Panc1 (cell line): Measurements from ENCODE around the gene LRRC41.

Experiments
- POLR2AphosphoS5 ChIP-seq: IDR thresholded peaks from 2 replicates; pipeline ENCODE4 v1.6.1; 2012; ENCODE audit warnings: mild to moderate bottlenecking, low read depth, low read length, moderate library complexity
- TCF7L2 ChIP-seq: IDR thresholded peaks from 2 replicates; pipeline ENCODE4 v1.6.1; 2011; ENCODE audit warnings: mild to moderate bottlenecking, low read depth, low read length, inconsistent platforms
- TF ChIP-seq, protein P1 (sequence below): fragments of 450-650 bp; IDR thresholded peaks from 2 replicates; pipeline ENCODE4 v1.5.1; 2017; ENCODE audit warnings: mild to moderate bottlenecking

DNA sequence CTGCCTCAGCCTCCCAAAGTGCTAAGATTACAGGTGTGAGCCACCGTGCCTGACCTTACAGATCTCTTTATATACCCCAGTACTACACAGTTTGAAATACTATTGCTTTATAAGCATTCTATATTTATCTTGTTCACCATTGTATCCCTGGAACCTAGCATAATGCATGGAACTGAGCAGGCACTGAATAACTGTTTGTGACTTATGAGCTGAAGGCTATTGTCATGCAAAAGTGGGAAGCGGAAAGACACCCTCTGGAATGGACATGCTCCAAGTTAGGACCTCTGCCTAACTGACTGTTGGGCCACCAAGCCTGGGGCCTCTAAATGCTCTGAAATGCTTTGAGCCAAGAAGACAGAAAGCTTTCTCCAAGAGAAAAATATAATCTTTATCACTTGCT lies 8.1 kb downstream of the LRRC41 start:
- TF ChIP-seq POLR2AphosphoS5 (no peak), TCF7L2 (no peak)
- TF ChIP-seq, protein P1, sequence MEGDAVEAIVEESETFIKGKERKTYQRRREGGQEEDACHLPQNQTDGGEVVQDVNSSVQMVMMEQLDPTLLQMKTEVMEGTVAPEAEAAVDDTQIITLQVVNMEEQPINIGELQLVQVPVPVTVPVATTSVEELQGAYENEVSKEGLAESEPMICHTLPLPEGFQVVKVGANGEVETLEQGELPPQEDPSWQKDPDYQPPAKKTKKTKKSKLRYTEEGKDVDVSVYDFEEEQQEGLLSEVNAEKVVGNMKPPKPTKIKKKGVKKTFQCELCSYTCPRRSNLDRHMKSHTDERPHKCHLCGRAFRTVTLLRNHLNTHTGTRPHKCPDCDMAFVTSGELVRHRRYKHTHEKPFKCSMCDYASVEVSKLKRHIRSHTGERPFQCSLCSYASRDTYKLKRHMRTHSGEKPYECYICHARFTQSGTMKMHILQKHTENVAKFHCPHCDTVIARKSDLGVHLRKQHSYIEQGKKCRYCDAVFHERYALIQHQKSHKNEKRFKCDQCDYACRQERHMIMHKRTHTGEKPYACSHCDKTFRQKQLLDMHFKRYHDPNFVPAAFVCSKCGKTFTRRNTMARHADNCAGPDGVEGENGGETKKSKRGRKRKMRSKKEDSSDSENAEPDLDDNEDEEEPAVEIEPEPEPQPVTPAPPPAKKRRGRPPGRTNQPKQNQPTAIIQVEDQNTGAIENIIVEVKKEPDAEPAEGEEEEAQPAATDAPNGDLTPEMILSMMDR = no peak
